Measurements from ENCODE around the gene ACTA2.
A peak's percentile ranks its signal among the peaks of the same experiment; 100 is the strongest.

ACTA2 gene

DNA sequence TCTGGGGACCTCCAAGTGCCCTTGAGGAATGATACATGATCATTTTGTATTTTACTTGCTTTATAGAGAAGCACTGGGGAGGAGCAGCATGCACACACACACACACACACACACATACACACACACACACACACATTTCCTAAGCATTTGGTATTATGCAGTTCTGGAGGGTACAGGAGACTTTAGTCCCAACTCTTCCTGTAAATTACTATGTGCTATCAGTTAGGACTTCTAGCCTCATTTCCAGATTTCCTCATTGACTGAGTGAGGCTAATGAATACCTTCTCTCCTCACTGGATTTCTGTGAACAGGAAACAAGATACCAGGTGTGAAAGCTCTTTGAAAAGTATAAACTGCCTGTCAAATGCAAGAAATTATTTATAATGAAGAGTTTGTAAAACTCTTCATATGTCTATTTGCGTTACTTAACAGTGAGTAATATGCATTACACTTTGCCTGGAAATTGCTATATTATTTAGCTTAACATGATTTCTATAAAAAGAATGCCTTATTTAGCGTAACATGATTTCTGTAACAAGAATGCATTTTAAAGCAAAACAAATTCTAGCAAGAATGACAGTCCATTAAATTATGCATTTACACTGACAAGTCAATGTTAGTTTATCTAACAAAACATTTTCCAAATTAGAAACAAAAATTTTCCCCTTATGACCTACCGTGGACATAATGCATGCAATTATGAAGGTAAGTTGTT, 34.2 kb downstream of the ACTA2 start:
- DNase-seq: no peak

DNA sequence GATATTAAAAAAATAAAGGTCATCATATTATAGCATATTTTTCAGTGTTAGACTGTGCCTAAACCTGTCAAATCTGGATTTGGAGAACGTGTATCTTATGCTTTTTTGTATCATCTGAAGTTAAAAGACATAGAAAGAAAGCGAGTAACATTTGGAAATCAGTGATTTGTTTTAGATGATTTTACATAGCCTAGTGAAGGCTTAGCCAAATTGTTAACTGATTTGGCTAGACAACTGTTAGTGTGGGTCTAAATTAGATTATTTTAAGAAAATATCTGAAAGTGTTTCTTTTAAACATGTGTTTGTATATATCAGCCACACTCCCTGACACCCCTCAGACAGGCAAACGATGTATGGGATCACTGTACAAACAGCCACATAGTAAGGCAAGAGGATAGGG, 35.6 kb downstream of the ACTA2 start:
- no peak for DNase-seq

DNA sequence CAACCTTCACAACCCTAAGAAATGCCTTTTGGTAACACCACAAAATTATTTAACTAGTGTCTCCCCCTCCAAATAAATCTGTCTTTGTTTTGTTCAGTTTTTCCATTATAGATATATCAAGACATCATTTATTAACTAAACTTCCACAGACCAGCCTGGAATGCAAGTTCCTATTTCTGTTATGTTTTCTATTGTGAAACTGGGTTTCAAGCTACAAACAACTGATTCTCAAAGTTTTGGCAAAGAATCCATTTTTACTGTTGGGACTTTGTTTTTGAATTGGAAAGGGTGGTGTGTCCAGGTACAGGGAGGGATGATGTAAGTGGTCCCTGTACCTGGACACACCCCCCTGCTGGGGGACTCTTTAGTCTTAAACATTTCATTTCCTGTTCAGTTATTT, 36.3 kb downstream of the ACTA2 start:
- no peak for DNase-seq

DNA sequence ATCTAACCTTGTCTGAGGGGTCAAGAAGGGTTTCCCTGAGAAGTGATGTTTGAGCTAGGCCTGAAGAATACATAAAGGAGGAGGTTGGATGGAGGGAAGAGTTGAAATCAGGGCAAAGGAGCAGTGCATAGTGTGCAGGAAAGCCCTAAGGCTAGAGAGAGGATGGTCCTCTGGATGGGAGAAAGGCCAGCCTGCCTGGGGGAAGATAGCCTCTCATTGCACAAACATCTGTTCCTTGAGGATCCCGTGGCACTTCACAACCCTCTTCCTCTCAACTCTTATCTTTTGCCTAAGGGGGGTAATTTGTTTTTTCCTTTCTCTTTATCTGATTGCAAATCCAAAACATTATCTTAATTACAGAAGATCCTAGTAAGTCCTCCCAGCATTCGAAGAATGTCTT, 36.8 kb downstream of the ACTA2 start:
- no peak for DNase-seq

DNA sequence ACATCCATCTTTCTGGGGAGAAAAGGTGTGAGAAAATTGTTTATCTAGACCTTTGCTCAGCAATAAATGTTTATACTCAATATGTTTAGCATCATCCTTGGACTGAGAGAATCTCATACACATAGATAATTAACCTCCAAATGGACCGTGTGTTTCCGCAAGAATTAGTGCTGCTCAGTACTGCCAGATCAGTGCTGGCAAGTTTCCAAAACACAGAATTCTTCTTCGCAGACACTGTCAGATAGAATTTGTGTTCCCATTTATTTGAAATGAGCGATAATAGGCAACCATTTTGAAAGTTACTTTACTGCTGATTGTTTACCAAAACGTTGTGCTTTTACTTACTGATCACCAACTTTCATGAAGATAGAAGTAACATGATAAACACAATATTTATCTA, 38.8 kb downstream of the ACTA2 start:
- no peak for DNase-seq

DNA sequence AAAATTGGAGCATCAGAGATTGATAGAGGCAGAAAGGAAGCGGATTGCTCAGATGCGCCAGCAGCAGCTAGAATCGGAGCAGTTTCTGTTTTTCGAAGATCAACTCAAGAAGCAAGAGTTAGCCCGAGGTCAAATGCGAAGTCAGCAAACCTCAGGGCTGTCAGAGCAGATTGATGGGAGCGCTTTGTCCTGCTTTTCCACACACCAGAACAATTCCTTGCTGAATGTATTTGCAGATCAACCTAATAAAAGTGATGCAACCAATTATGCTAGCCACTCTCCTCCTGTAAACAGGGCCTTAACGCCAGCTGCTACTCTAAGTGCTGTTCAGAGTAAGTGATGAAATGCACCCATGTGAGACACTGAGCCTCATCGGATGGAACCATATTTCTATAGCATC, 39.4 kb downstream of the ACTA2 start:
- DNase-seq: no peak

DNA sequence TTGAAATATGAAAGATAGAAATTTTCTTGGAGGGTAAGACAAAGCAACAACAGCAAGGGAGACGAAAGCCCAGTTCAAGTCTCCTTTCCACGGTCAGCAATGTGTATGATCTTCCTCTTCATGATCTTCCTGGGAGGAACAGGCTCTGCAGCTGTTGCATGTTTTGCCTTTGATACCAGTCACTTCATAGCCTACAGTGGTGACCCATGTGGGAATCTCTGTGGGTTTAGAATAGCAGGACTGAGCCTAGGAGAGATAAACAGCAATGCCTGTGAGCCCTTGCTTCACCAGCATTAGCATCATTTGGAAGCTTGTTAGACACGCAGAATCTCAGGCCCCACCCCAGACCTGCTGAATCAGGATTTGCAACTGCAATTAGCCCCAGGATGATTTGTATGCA, 40.7 kb downstream of the ACTA2 start:
- DNase-seq: no peak

DNA sequence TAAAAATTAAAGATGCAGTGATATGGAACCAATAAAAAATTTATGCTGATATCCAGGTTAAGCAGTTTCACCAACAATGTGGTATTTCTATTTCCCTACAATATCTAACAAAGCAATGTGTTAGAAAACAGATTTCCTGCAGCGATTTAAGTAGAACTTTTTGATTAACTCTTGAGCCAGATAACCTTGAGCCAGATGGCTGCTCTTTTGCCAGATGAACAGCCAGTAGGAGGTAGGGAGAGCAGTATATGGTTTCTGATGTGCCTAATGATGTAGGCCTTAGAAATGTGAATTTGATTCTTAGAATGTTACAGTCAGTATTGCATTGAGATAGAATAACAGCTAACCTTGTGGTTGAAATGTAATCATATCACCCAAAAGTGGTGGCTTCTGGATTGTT, 41.5 kb downstream of the ACTA2 start:
- no peak for DNase-seq

DNA sequence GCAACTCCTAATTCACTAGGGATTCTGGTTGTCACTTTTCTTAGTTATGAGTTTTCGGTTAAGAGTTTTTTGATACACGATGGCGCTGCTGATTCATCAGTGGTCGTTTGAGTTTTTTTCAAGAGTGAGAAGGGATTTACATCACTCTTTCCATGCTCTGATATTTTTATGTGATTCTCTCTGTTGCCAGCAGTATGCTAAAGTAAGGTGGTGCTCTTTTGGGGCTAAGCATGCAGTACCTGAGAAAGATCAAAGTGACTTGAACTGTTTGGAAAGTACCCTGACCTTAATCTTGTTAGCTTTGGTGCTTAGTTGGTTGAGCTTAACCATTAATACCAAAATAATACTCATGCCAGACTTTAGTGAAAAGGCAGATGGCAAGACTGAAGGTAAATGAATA, 44.4 kb downstream of the ACTA2 start:
- no peak for DNase-seq

DNA sequence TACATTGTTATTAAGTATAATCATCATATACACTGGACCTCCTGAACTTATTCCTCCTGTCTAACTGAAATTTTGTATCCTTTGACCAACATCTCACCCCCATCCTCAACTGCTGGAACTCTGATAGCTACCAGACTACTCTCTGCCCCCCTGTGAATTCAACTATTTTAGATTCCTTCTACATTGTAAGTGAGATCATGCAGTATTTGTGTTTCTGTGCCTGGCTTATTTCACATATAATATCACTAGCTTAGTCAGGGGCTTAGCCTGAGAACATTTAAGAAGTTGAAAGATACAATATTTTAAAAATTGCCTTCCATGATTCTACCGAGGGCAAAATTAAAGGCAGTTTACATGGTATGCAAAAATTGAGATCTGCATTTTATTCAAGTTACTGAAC, 45.7 kb downstream of the ACTA2 start:
- no peak for DNase-seq

DNA sequence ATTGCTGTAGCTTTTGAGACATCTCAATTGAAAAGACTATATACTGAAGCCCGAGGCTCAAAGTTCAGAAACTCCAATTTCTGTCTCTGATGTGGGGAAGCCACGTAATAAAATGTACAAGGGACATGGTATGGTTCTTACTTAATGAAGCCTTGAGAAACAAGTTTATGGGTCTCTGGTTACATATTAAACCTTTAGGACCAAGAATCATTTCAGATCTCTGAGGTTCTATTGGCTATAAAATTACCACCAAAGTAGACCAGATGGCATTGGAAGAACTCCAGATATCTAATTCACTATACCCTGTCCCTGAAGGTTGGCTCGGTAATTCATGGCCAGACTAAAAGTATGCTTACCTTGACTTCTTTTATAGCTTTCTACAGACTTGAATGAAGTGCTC, 48.9 kb downstream of the ACTA2 start:
- no peak for DNase-seq

DNA sequence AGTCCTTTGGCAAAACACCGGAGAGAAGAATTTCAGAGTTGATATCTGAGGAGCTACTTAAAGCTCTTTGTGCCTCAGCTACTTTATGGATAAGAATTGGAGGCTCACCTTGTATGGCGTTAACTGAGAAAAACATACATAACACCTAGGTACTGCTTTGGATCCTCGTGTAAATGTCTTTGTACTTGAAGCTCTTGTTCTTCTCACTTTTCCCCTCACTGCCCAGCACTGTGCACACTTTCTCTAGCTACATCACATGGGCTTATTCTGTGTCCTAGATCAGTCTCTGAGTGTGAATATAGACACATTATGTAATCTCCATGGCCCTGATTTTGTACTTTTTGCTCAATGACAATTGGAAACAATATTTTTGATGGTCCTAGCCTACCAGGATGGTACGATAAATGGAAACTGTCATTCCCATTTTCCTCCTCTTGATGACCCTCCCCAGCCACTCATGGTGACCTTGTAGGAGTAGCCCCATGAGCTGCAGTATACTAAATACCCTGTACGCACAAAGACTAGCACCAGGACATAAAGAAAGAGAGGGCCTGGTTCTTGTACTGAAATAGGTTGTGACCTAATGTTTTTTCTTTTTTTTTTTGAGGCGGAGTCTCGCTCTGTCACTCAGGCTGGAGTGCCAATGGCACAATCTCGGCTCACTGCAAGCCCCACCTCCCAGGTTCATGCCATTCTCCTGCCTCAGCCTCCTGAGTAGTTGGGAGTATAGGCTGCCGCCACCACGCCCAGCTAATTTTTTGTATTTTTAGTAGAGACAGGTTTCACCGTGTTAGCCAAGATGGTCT, 50.4 kb downstream of the ACTA2 start:
- no peak for DNase-seq

DNA sequence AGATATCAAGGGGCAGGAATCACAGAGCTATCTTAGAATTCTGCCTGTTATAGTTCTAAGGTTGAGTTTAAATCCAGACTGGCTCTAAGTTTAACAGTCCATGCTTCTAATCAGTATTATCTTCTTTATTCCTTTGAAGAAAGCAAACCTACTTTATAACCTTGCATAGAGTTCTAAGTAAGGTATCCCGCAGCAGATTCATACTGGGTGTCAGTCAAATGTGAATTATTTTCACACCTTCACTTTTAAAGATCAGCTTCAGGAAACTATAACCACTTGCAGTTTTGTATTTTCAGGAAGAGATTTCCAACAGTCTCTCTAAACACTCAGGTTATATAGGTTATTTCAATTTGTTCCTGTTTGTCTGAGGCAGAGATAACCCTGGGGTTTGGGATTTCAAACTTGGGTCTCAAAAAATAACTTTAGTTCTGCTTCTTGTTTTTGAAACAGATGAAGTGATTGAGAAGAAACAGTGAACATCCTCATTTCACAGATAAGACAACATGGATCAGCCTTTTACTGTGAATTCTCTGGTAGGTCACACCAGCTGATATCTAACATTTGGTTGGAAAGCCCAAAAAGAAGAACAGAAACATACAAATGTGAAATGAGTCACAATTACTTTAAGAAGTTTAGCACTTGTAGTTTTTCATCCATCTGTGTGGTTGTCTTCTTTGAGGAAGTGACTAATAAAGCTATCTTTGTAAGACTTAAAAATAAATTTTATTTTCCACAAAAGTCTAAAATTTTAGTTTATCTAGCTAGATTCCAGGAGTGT, 51.2 kb downstream of the ACTA2 start:
- peak; percentile 58 to 95 (median 92) for DNase-seq

DNA sequence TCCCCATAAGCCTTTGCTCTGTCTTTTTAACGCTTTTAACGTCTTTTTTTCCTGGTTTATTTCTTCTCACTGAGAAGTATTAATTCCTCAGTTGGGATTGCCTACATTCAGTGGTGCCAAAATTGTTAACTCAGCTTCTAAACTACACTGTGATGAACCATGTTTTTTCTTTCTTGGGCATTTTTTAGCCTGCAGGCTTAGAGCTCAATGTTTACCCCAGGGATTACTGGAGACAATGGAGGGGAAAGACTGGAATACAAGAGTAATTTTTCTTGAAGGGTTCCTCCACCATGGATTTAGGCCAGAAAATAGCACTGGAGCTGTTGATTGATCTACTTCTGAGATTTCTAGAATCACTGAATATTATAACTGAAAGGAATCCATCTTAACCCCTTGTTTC, 52.7 kb downstream of the ACTA2 start:
- DNase-seq: no peak

DNA sequence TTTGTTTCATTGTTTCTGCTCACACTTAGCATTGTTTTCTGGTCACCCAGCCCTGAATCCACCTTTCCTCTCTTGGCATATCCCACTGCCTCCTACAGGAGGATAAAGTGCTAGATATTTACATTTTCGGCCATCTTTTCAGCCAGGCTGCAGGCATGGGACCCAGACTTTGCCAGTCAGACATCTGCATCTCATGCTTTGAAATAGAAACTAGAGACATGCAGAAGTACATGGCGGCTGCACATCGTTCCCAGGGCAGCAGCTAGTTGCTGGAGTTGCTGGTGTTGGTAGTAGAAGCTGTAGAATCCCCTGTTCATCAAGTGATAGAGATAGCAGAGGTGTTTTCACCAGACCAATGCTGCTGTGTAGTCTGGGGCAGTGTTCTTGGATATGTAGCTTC, 53.8 kb downstream of the ACTA2 start:
- no peak for DNase-seq

DNA sequence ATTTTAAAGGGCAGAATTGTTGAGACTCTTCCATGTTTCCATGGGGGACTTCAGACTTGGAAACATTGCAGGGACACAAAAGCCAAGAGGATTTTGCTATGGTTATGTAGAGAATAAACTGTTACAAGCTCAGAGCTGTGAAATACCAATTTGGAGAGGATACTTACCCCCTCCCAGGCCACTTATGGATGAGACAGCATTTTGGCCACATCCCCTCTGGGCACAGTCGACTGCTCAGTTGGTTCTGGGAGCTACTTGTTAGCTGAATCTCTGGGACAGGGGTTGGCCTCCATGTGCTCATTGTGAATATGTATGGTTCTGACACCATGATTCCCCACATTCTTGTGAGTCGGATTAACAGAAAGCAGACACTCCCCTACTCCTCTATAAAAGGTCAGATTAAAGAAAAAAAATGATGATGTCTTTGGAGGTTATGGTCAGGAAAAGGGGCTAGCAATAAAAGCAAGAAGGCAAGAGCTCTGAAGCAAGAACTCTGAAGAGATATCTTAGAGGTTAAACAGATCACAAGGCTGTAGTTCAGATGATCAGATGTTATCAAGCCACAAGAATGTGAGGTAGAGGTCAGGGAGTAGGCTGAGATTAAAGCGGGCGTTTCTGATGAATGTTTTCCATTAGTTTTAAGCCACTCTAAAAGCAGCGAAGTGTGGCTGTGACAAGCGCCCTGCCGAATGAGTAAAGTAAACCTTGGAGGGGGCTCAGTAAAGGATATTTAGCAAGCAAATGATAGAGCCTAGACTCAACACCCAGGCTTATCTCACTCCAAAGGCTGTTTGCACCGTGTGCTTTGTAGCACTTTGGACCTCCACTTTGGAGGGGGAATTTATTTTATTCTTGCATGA, 55.3 kb downstream of the ACTA2 start:
- DNase-seq: no peak

DNA sequence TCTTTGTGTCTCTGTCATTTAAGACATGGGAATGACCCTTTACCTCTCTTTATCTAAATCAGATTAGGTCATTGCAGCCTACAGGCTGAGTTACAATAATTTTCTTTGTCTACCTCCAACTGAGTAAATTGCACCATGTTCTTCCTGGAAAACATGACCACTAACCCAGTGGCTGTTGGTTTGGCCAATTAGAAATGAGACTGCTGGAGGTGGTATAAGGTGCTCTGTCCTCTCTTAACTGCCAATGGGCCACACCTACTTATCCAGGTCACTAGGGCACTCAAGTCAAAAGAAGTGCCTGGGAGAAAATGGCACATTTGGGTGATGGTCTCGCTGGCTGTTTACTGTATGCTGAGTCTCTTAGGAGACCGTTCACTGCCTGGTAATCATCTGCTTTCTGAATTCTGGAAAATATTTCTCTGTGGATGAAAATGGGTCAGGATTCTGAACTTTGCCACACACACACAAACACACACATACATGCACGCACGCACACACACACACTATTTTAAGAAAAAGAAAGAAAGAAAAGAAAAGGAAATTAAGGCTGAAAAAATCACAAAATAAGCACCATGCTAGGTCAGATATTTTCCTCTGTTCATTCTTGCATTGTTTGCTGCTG, 56.1 kb downstream of the ACTA2 start:
- DNase-seq: no peak

DNA sequence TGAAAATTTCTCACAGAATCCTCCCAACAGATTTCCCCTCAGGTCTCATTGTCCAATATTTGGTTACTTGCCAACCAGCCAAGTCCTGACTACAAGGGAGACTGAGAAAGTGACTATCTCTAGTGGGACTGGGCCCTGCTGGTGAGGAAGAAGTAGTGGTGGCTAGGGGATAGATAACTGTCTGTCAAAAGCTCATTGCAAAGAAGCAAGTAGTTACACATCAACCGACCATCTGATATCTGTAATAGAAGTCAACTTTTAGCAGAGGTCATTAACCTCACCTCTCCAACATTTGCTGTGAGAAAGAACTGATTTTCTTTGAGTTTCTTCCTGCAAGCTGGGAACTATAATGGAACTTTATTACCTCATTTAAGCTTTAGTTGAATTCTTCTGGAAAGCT, 57.3 kb downstream of the ACTA2 start:
- DNase-seq: no peak

DNA sequence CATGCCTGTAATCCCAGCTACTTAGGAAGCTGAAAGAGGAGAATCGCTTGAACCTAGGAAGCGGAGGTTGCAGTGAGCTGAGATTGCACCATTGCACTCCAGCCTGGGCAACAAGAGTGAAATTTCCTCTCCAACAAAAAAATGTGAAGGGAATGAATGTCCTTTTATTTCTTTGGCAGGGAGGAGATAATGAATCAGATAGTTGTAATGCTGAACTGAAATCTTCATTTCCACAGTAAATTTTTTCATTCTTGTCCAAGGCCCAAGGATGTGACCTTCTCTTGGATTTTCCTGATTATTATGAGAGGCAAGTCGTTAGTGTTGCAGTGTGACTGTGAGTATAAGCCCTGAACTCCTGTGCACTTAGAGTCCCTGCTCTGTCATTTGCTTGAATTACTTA, 59.0 kb downstream of the ACTA2 start:
- DNase-seq: no peak

DNA sequence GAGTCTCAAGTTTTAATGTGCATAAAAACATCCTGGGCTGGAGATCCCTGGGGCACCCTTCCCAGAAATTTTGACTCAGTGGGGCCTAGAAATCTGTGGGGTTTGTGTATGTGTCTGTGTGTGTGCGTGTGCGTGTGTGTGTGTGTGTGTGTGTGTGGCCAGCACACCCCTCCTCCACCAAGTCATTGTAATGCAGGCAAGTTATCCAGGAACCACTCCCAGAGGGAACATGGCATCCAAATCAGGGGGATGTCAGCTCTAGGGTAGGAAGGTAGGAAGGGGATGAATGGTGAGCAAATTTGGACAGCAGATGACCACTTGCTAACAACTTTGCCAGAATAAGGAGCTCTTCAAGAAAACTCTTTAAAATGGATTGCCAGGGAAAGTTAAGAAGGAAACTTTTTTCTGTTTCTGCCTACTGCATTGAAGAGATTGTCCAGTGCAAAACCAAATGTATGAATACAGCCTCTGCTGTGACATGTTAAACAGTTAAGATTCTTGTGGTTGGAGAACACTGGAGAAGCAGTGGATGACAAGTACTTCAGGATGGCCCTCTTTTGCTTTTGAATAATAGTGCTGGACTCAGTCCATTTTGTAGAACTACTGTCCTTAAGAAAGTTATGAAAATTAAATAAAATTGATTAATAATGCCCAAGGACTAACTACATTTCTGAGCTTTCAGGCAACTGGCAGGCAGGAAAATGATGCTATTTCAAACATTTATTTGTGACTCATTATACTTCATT, 60.2 kb downstream of the ACTA2 start:
- no peak for DNase-seq

DNA sequence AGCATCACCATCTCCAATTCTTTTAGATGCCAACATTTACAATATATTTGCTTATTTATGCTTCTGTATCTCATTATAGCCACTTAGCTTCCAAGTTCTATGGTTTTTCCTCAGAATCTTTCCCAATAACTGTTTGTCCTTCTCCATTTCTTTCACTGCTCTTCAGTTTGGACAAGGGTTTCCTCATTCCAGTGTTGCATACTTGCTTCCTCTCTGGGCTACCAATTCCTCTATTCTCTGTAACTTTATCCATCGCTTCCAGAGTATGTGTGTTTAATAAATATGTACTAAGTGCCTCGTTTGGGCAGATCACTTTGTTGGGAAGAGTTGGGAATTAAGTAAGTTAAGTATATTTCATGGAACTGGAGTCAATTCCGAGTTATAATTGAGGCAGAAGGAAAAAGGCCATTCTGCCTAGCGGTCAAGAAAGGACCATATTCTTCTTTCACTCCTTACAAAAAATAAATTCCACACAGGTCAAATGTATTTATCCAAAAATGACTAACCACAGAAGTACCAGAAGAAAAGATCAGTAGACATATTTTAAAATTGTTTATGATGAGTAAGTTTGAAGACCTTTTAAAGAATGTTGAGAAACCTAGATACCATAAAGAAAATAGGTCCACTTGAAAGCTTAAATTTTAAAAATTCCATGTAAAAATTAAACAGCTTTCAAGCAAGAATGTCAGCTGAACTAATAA, 61.7 kb downstream of the ACTA2 start:
- peak; percentile 10 to 52 (median 51) for DNase-seq

All from suppressor macrophage treated with lipopolysaccharide for 1 hour (primary cell).